ENCODE measurements around the gene CLEC2A.
A peak's percentile ranks its signal among the peaks of the same experiment; 100 is the strongest.

The CLEC2A gene

GRCh38 chr12:9933958-9934357 is 1.8 kb upstream of the CLEC2A start:
- no peak for DNase-seq (ENCODE audit: low spot score)

- no peak for DNase-seq (ENCODE audit: low spot score)
Observed at GRCh38 chr12:9931245-9931644, 925 bp downstream of the CLEC2A start.

GRCh38 chr12:9928607-9929006 is 3.6 kb downstream of the CLEC2A start:
- no peak for DNase-seq (ENCODE audit: low spot score)

GRCh38 chr12:9926876-9927275 is 5.3 kb downstream of the CLEC2A start:
- DNase-seq (ENCODE audit: low spot score) = no peak

- peak; percentile 37 for DNase-seq (ENCODE audit: low spot score)
Observed at GRCh38 chr12:9925705-9926393, 6.3 kb downstream of the CLEC2A start.

- DNase-seq (ENCODE audit: low spot score) = no peak
Observed at GRCh38 chr12:9922429-9922828, 9.7 kb downstream of the CLEC2A start.

- no peak for DNase-seq (ENCODE audit: low spot score)
Observed at GRCh38 chr12:9920451-9920850, 11.7 kb downstream of the CLEC2A start.

GRCh38 chr12:9919443-9919842 is 12.7 kb downstream of the CLEC2A start:
- no peak for DNase-seq (ENCODE audit: low spot score)

- no peak for DNase-seq (ENCODE audit: low spot score)
Observed at GRCh38 chr12:9911708-9912107, 20.5 kb downstream of the CLEC2A start.

- no peak for DNase-seq (ENCODE audit: low spot score)
Observed at GRCh38 chr12:9910716-9911421, 21.3 kb downstream of the CLEC2A start.

GRCh38 chr12:9909724-9910123 is 22.4 kb downstream of the CLEC2A start:
- no peak for DNase-seq (ENCODE audit: low spot score)

- DNase-seq (ENCODE audit: low spot score) = no peak
Observed at GRCh38 chr12:9908350-9908749, 23.8 kb downstream of the CLEC2A start.

GRCh38 chr12:9907769-9908168 is 24.4 kb downstream of the CLEC2A start:
- no peak for DNase-seq (ENCODE audit: low spot score)

GRCh38 chr12:9906873-9907272 is 25.3 kb downstream of the CLEC2A start:
- DNase-seq (ENCODE audit: low spot score) = no peak

- no peak for DNase-seq (ENCODE audit: low spot score)
Observed at GRCh38 chr12:9902539-9903228, 29.5 kb downstream of the CLEC2A start.

GRCh38 chr12:9900930-9901329 is 31.2 kb downstream of the CLEC2A start:
- DNase-seq (ENCODE audit: low spot score) = no peak

- no peak for DNase-seq (ENCODE audit: low spot score)
Observed at GRCh38 chr12:9899209-9899608, 33.0 kb downstream of the CLEC2A start.

- DNase-seq (ENCODE audit: low spot score) = no peak
Observed at GRCh38 chr12:9897535-9897934, 34.6 kb downstream of the CLEC2A start.

- DNase-seq (ENCODE audit: low spot score) = no peak
Observed at GRCh38 chr12:9895215-9895971, 36.8 kb downstream of the CLEC2A start.

- DNase-seq (ENCODE audit: low spot score) = no peak
Observed at GRCh38 chr12:9888665-9889273, 43.4 kb downstream of the CLEC2A start.

GRCh38 chr12:9883175-9883574 is 49.0 kb downstream of the CLEC2A start:
- DNase-seq (ENCODE audit: low spot score) = no peak

GRCh38 chr12:9881988-9882387 is 50.2 kb downstream of the CLEC2A start:
- DNase-seq (ENCODE audit: low spot score) = no peak
